B cell (primary cell): Measurements from ENCODE around the gene ACSM3. TPM values are rescaled to one million over a fixed set of nuclear protein-coding genes. Genes with fewer than 3 reads are reported as not detected.

Source experiments
- ATAC-seq: fragments of 200-7000 bp; cut with Tn5 transposase; one replicate; pipeline ENCODE4 v1.10.0; 2021; ENCODE audit warnings: low read depth, mild to moderate bottlenecking, moderate number of reproducible peaks, moderate library complexity
- CTCF ChIA-PET: fragments of 350-600 bp; sonication (Branson Sonifier 250); formaldehyde crosslinking; loops from one replicate; lab custom pipeline; 2021; ENCODE audit warnings: antibody characterized with exemption, inconsistent platforms; lab: Charles Lee
- POLR2A ChIA-PET: fragments of 350-600 bp; sonication (Branson Sonifier 250); formaldehyde crosslinking; loops from one replicate; lab custom pipeline; 2021; ENCODE audit warnings: antibody characterized with exemption; lab: Charles Lee
- DNase-seq: peaks from one replicate; pipeline ENCODE4 v3.0.0; 2013
- H2AFZ ChIP-seq: 2 replicates; pipeline ENCODE4 v1.6.1; 2012; ENCODE audit warnings: mild to moderate bottlenecking, low read depth, low read length; ENCODE audit not compliant: insufficient read depth, poor library complexity, severe bottlenecking
- H3K27ac ChIP-seq, 2 donors: 1 replicate in 1 of 2; 2 replicates in 1 of 2; pipeline ENCODE4 v1.5.1; 2012 to 2013; ENCODE audit warnings: low read length in 2 of 2, mild to moderate bottlenecking in 2 of 2, moderate library complexity in 1 of 2
- H3K27me3 ChIP-seq, 4 experiments: fragments of 200-600 bp in 1 of 4; sonication (generic) in 1 of 4; replicated peaks in 1 of 4; 1 replicate in 2 of 4; 2 replicates in 2 of 4; pipeline versions ENCODE4 v1.6.1 to v1.7.0; 2013 to 2016; ENCODE audit warnings: low read length in 3 of 4, mild to moderate bottlenecking in 2 of 4, mixed read lengths in 1 of 4, moderate library complexity in 1 of 4; ENCODE audit not compliant: insufficient read depth in 4 of 4, control insufficient read depth in 3 of 4; ENCODE audit errors: control extremely low read depth in 1 of 4
- H3K36me3 ChIP-seq, 2 experiments: replicated peaks in 1 of 2; 1 replicate in 1 of 2; 2 replicates in 1 of 2; pipeline versions ENCODE4 v1.6.1 to v1.7.1; 2013; ENCODE audit warnings: low read length in 1 of 2; ENCODE audit not compliant: insufficient read depth in 2 of 2, control insufficient read depth in 1 of 2; ENCODE audit errors: control extremely low read depth in 1 of 2, extremely low read depth in 1 of 2
- H3K4me1 ChIP-seq, 2 donors: fragments of 200-600 bp in 1 of 2; sonication (generic) in 1 of 2; 1 replicate in 1 of 2; 2 replicates in 1 of 2; pipeline versions ENCODE4 v1.5.1 to v1.6.1; 2013 to 2017; ENCODE audit warnings: low read length in 2 of 2; ENCODE audit not compliant: control insufficient read depth in 2 of 2, insufficient read depth in 2 of 2
- H3K4me2 ChIP-seq: replicated peaks from 2 replicates; pipeline ENCODE3; 2012; ENCODE audit warnings: mild to moderate bottlenecking, low read depth, low read length; ENCODE audit not compliant: poor library complexity, severe bottlenecking
- H3K4me3 ChIP-seq, 5 experiments: fragments of 200-600 bp in 1 of 5; sonication (generic) in 1 of 5; 1 replicate in 3 of 5; 2 replicates in 2 of 5; pipeline versions ENCODE4 v1.5.1 to v1.7.0; 2011 to 2016; ENCODE audit warnings: low read length in 4 of 5, mild to moderate bottlenecking in 4 of 5, low read depth in 2 of 5, control low read depth in 1 of 5, moderate library complexity in 1 of 5; ENCODE audit not compliant: insufficient read depth in 1 of 5; ENCODE audit errors: control extremely low read depth in 1 of 5, extremely low read depth in 1 of 5
- H3K79me2 ChIP-seq: fragments of 200-600 bp; sonication (generic); one replicate; pipeline ENCODE4 v1.6.0; 2016; ENCODE audit warnings: low read length; ENCODE audit not compliant: control insufficient read depth, insufficient read depth
- H3K9ac ChIP-seq: fragments of 200-600 bp; sonication (generic); 2 replicates; pipeline ENCODE4 v1.6.1; 2017; ENCODE audit warnings: mild to moderate bottlenecking, low read length, moderate library complexity
- H3K9me3 ChIP-seq, 3 donors: one replicate each; pipeline versions ENCODE4 v1.6.1 to v1.7.1; 2013; ENCODE audit warnings: low read length in 2 of 3; ENCODE audit not compliant: control insufficient read depth in 2 of 3, insufficient read depth in 1 of 3; ENCODE audit errors: control extremely low read depth in 1 of 3
- H4K20me1 ChIP-seq: 2 replicates; pipeline ENCODE4 v1.6.0; 2012; ENCODE audit warnings: mild to moderate bottlenecking, low read length; ENCODE audit not compliant: insufficient read depth, control insufficient read depth, poor library complexity, severe bottlenecking
- H3K27ac Mint-ChIP-seq: one replicate; pipeline ENCODE4 v1.8.0; 2021; ENCODE audit warnings: mixed read lengths
- H3K27me3 Mint-ChIP-seq: one replicate; pipeline ENCODE4 v1.8.0; 2021; ENCODE audit warnings: mixed read lengths
- H3K4me1 Mint-ChIP-seq: one replicate; pipeline ENCODE4 v1.8.0; 2021; ENCODE audit warnings: mixed read lengths
- H3K4me3 Mint-ChIP-seq: one replicate; pipeline ENCODE4 v1.8.0; 2021; ENCODE audit warnings: mixed read lengths
- H3K9me3 Mint-ChIP-seq: one replicate; pipeline ENCODE4 v1.8.0; 2022; ENCODE audit warnings: mixed read lengths; ENCODE audit not compliant: insufficient read depth
- CTCF ChIP-seq: fragments of 200-600 bp; IDR thresholded peaks from one replicate; pipeline ENCODE4 v1.8.0; 2022; ENCODE audit warnings: antibody characterized with exemption, mild to moderate bottlenecking
- EZH2 ChIP-seq: IDR thresholded peaks from 2 replicates; pipeline ENCODE4 v1.6.1; 2012; ENCODE audit warnings: borderline replicate concordance, low read depth, mild to moderate bottlenecking, moderate library complexity, low read length; ENCODE audit not compliant: insufficient read depth, poor library complexity, severe bottlenecking
- WGBS: methylation state at CpG from one replicate; pipeline ENCODE4 v1.1.5; 2013; ENCODE audit warnings: missing lambda C conversion rate; ENCODE audit not compliant: insufficient coverage; 5-methylcytosine and 5-hydroxymethylcytosine counted together
- intact Hi-C: fragments of 100-400 bp; cut with micrococcal nuclease; formaldehyde crosslinking; loops from one replicate; pipeline ENCODE4 v1.10.0; 2022
- polyA plus RNA-seq: library from polyadenylated mRNA; depleted of rRNA; stranded (reverse); fragments of >200 nt; gene quantifications from 2 replicates; pipeline ENCODE4 v1.2.3, GENCODE V29; 2012
- total RNA-seq, 2 donors: library from RNA; stranded (reverse); fragments of 120-200 nt in 1 of 2; gene quantifications; 1 replicate in 1 of 2; 2 replicates in 1 of 2; pipeline versions ENCODE4 v1.2.3 to v1.2.4, GENCODE V29; 2013 to 2022

The ACSM3 gene
- total and polyA plus RNA-seq, 2 donors (not counting 1 experiment from before 2014, with no cell fraction given): 6.3 to 84.2 TPM

- ChIA-PET POLR2A (interaction anchor here (0.6 kb wide), 1 partner anchor 33 kb away, joined by 3 read pairs; no protein-coding TSS in a partner anchor), CTCF (interaction anchor here (1.0 to 1.6 kb wide), 2 partner anchors 12 to 44 kb away, joined by 3 read pairs; no protein-coding TSS in a partner anchor)
- peak within 1 kb of the TSS; percentile 47 to 61 for H3K27ac ChIP-seq
- no peaks in the 10 kb centered on the region for H3K27me3 ChIP-seq
- peaks cover 5 to 19% of the 10 kb centered on the region in 2 donors for H3K4me1 ChIP-seq
- no peaks in the 10 kb centered on the region for H3K9me3 Mint-ChIP-seq
- H4K20me1 ChIP-seq: no peaks in the 10 kb centered on the region
- ATAC-seq: peak; percentile 86
- H3K36me3 ChIP-seq: no peaks in the 10 kb centered on the region
- peak; percentile 37 for TF ChIP-seq CTCF
- TF ChIP-seq EZH2: no peak
- peak within 1 kb of the TSS; percentile 91 for H3K4me3 Mint-ChIP-seq
- peak within 1 kb of the TSS; percentile 78 to 85 (median 85) for H3K4me3 ChIP-seq
- peak; percentile 79 for DNase-seq
- WGBS: under 1% methylated on average over 74 of the region's 74 CpGs
- H3K9ac ChIP-seq: peak within 1 kb of the TSS; percentile 70
- peak within 1 kb of the TSS; percentile 75 for H3K27ac Mint-ChIP-seq
- H3K79me2 ChIP-seq: no peaks in the 10 kb centered on the region
- H3K4me1 Mint-ChIP-seq: peaks cover 15% of the 10 kb centered on the region
- peak within 1 kb of the TSS; percentile 92 for H2AFZ ChIP-seq
- H3K27me3 Mint-ChIP-seq: no peaks in the 10 kb centered on the region
- H3K9me3 ChIP-seq: no peaks in the 10 kb centered on the region
- peak within 1 kb of the TSS; percentile 81 for H3K4me2 ChIP-seq
- intact Hi-C loops: loop anchor here (1.0 to 5.0 kb wide), 2 partner anchors 44 to 65 kb away; partner anchors contain the start of genes ACSM3 and THUMPD1
These were observed 42.6 kb downstream of the ACSM3 start, which contains the start of the genes ERI2 and REXO5 for GRCh38 chr16:20806168-20807050. TSS of gene ERI2 (minus strand) at chr16:20806472. CDS start at chr16:20806430, 42 bp downstream. TSS of gene REXO5 (plus strand) at chr16:20806527. CDS start at chr16:20806954, 427 bp downstream.

- no peak for DNase-seq
- H3K4me3 ChIP-seq: no peak overlapping the region
- no peaks in the 10 kb centered on the region for H3K36me3 ChIP-seq
- H3K9me3 ChIP-seq: no peaks in the 10 kb centered on the region
- H3K9ac ChIP-seq: no peak overlapping the region
- H4K20me1 ChIP-seq: no peaks in the 10 kb centered on the region
- intact Hi-C loops: loop anchor here (5.0 kb wide), 1 partner anchor 46 kb away; the partner anchor contains the start of gene ACSM3
- Mint-ChIP-seq H3K27ac (no peak overlapping the region), H3K27me3 (no peaks in the 10 kb centered on the region), H3K9me3 (no peaks in the 10 kb centered on the region), H3K4me1 (peaks cover 15% of the 10 kb centered on the region), H3K4me3 (peak overlapping the region; percentile 79)
- no peaks in the 10 kb centered on the region for H3K79me2 ChIP-seq
- peaks cover 5 to 19% of the 10 kb centered on the region in 2 donors for H3K4me1 ChIP-seq
- POLR2A ChIA-PET: no interaction called here
- H3K27me3 ChIP-seq: no peaks in the 10 kb centered on the region
- H3K4me2 ChIP-seq: peak overlapping the region; percentile 81
- H3K27ac ChIP-seq: no peak overlapping the region
- ATAC-seq: no peak
- CTCF ChIA-PET: no interaction called here
- TF ChIP-seq CTCF (no peak), EZH2 (no peak)
- no peak overlapping the region for H2AFZ ChIP-seq
- WGBS: 100% methylated on average over 2 of the region's 11 CpGs
These were observed 44.0 kb downstream of the ACSM3 start for GRCh38 chr16:20807862-20808261.
